Neuronal stem cell (in vitro differentiated cells): ENCODE data around the gene SLIT3.

Source experiments
- DNase-seq: peaks from one replicate; pipeline ENCODE4 v3.0.0-alpha.2; 2013; ENCODE audit warnings: low spot score
- H2AFZ ChIP-seq: one replicate; pipeline ENCODE4 v1.6.1; 2013; ENCODE audit warnings: mild to moderate bottlenecking, low read length, inconsistent platforms
- H2AK5ac ChIP-seq: 2 replicates; pipeline ENCODE4 v1.6.1; 2013; ENCODE audit warnings: low read depth, mild to moderate bottlenecking, inconsistent platforms, low read length, moderate library complexity, mixed read lengths
- H2BK120ac ChIP-seq: 2 replicates; pipeline ENCODE4 v1.6.1; 2013; ENCODE audit warnings: low read depth, mild to moderate bottlenecking, inconsistent platforms, low read length, moderate library complexity, mixed read lengths
- H2BK12ac ChIP-seq: one replicate; pipeline ENCODE4 v1.6.1; 2013; ENCODE audit warnings: low read length, inconsistent platforms
- H2BK15ac ChIP-seq: 2 replicates; pipeline ENCODE4 v1.6.1; 2013; ENCODE audit warnings: mild to moderate bottlenecking, low read length, inconsistent platforms, mixed read lengths
- H2BK5ac ChIP-seq: one replicate; pipeline ENCODE4 v1.6.1; 2013; ENCODE audit warnings: inconsistent platforms, mild to moderate bottlenecking, low read length, moderate library complexity
- H3K14ac ChIP-seq: one replicate; pipeline ENCODE4 v1.6.1; 2013; ENCODE audit warnings: low read length, inconsistent platforms
- H3K18ac ChIP-seq: 2 replicates; pipeline ENCODE4 v1.6.1; 2013; ENCODE audit warnings: low read length, inconsistent platforms
- H3K23ac ChIP-seq: 2 replicates; pipeline ENCODE4 v1.6.1; 2013; ENCODE audit warnings: low read depth, mild to moderate bottlenecking, mixed read lengths, low read length, inconsistent platforms; ENCODE audit not compliant: poor library complexity
- H3K27ac ChIP-seq: replicated peaks from 3 replicates; pipeline ENCODE4 v1.5.1; 2013; ENCODE audit warnings: low read length, inconsistent platforms
- H3K27me3 ChIP-seq, 3 experiments: 2 replicates each; pipeline ENCODE4 v1.6.1; 2013; ENCODE audit warnings: low read length in 3 of 3, mild to moderate bottlenecking in 2 of 3, inconsistent platforms in 1 of 3, low read depth in 1 of 3, mixed read lengths in 1 of 3, moderate library complexity in 1 of 3; ENCODE audit not compliant: control insufficient read depth in 3 of 3, insufficient read depth in 3 of 3
- H3K36me3 ChIP-seq, 2 donors: replicated peaks in 1 of 2; 2 replicates each; pipeline ENCODE4 v1.6.1; 2013; ENCODE audit warnings: low read length in 2 of 2; ENCODE audit not compliant: control insufficient read depth in 2 of 2, insufficient read depth in 2 of 2
- H3K4ac ChIP-seq: 2 replicates; pipeline ENCODE4 v1.6.1; 2013; ENCODE audit warnings: inconsistent platforms, mild to moderate bottlenecking, low read length, moderate library complexity
- H3K4me1 ChIP-seq, 2 donors: 1 replicate in 1 of 2; 2 replicates in 1 of 2; pipeline ENCODE4 v1.6.1; 2013; ENCODE audit warnings: low read length in 2 of 2, low read depth in 1 of 2; ENCODE audit not compliant: control insufficient read depth in 2 of 2, insufficient read depth in 1 of 2
- H3K4me2 ChIP-seq: one replicate; pipeline ENCODE4 v1.6.1; 2013; ENCODE audit warnings: mild to moderate bottlenecking, low read length, inconsistent platforms; ENCODE audit not compliant: insufficient read depth, poor library complexity, severe bottlenecking
- H3K4me3 ChIP-seq, 2 donors: 2 replicates each; pipeline ENCODE4 v1.5.1; 2013; ENCODE audit warnings: low read length in 2 of 2, mild to moderate bottlenecking in 2 of 2, inconsistent platforms in 1 of 2, moderate library complexity in 1 of 2
- H3K79me1 ChIP-seq: one replicate; pipeline ENCODE4 v1.6.1; 2013; ENCODE audit warnings: low read depth, mild to moderate bottlenecking, inconsistent platforms, low read length, moderate library complexity
- H3K9ac ChIP-seq: one replicate; pipeline ENCODE4 v1.6.1; 2013; ENCODE audit warnings: mild to moderate bottlenecking, low read depth, low read length, inconsistent platforms; ENCODE audit not compliant: poor library complexity
- H3K9me3 ChIP-seq, 2 donors: replicated peaks in 1 of 2; 2 replicates each; pipeline versions ENCODE3 to v1.6.1; 2013; ENCODE audit warnings: low read length in 2 of 2, mild to moderate bottlenecking in 2 of 2, inconsistent platforms in 1 of 2, low read depth in 1 of 2, mixed read lengths in 1 of 2, moderate library complexity in 1 of 2; ENCODE audit not compliant: control insufficient read depth in 2 of 2, insufficient read depth in 1 of 2
- H4K8ac ChIP-seq: one replicate; pipeline ENCODE4 v1.6.1; 2013; ENCODE audit warnings: low read depth, mild to moderate bottlenecking, inconsistent platforms, low read length, moderate library complexity
- H4K91ac ChIP-seq: one replicate; pipeline ENCODE4 v1.6.1; 2013; ENCODE audit warnings: low read length, low read depth, mild to moderate bottlenecking, inconsistent platforms; ENCODE audit not compliant: poor library complexity
- WGBS, 2 donors: extraction: QIAGEN DNeasy Blood & Tissue Kit; methylation state at CpG; one replicate each; pipeline ENCODE4 v1.1.7; 2013; ENCODE audit warnings: missing lambda C conversion rate in 2 of 2, mixed read lengths in 1 of 2; ENCODE audit not compliant: insufficient read length in 2 of 2, insufficient replicate concordance in 1 of 2; ENCODE audit errors: extremely low coverage in 2 of 2; 5-methylcytosine and 5-hydroxymethylcytosine counted together

SLIT3 gene

DNA sequence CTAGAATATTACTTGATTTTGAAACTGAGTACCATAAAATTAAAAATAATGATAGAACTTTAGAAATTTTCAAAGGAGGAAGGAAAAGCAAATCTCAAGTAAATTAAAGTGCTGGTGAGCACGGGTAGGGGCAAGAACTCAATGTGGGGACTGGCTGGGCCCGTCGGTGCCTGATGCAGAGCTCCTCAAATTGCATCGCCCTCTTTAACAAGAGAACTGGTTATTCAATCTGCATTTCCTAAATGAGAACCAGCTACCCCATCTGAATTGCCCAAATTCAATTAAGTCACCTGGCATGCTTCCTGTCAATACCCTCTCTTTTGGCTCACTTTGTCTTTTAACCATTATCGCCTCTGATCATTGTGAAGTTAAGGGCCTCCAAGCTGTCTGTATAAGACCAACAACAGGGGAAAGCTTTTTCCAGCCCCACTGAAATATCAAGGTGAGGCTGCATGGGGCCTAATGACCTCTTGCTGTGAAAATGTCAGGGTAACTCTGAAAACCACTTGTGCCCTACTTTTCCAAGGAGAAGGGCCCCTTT, 316.7 kb downstream of the SLIT3 start:
- no peak overlapping the region for H2AK5ac ChIP-seq
- no peak overlapping the region for H3K9ac ChIP-seq
- H3K18ac ChIP-seq = no peak overlapping the region
- H3K36me3 ChIP-seq = no peaks in the 10 kb centered on the region
- peaks cover 0 to 36% (median 0%) of the 10 kb centered on the region in 3 experiments for H3K27me3 ChIP-seq
- H3K14ac ChIP-seq = no peak overlapping the region
- no peak overlapping the region for H3K4me3 ChIP-seq
- H4K91ac ChIP-seq = no peak overlapping the region
- no peak overlapping the region for H2BK15ac ChIP-seq
- no peak for DNase-seq
- H2BK12ac ChIP-seq = no peak overlapping the region
- H2AFZ ChIP-seq = no peak overlapping the region
- H3K79me1 ChIP-seq = no peaks in the 10 kb centered on the region
- H3K4me1 ChIP-seq = peaks cover 0 to 3% of the 10 kb centered on the region in 2 donors
- no peak overlapping the region for H2BK120ac ChIP-seq
- H4K8ac ChIP-seq = no peak overlapping the region
- no CpG with 5 or more reads among the region's 5 CpGs for WGBS, 2 donors
- no peak overlapping the region for H3K4ac ChIP-seq
- no peak overlapping the region for H3K23ac ChIP-seq
- H2BK5ac ChIP-seq = no peak overlapping the region
- H3K9me3 ChIP-seq = no peaks in the 10 kb centered on the region
- H3K27ac ChIP-seq = no peak overlapping the region
- H3K4me2 ChIP-seq = no peak overlapping the region

GRCh38 chr5:168979135-168979534, 321.8 kb downstream of the SLIT3 start:
- Histone ChIP-seq H3K36me3 (no peaks in the 10 kb centered on the region), H2AK5ac (no peak overlapping the region), H4K91ac (no peak overlapping the region), H2AFZ (no peak overlapping the region), H3K14ac (no peak overlapping the region), H3K79me1 (no peaks in the 10 kb centered on the region), H3K18ac (no peak overlapping the region), H3K23ac (no peak overlapping the region), H3K4me2 (no peak overlapping the region), H4K8ac (no peak overlapping the region), H3K4me1 (no peaks in the 10 kb centered on the region), H2BK12ac (no peak overlapping the region), H2BK15ac (no peak overlapping the region), H3K27me3 (peaks cover 0 to 20% (median 0%) of the 10 kb centered on the region in 3 experiments), H3K4ac (no peak overlapping the region), H3K9me3 (no peaks in the 10 kb centered on the region), H2BK120ac (no peak overlapping the region), H3K27ac (no peak overlapping the region), H2BK5ac (no peak overlapping the region), H3K9ac (no peak overlapping the region), H3K4me3 (no peak overlapping the region)
- no peak for DNase-seq
- no CpG with 5 or more reads among the region's 5 CpGs for WGBS, 2 donors

- Histone ChIP-seq H3K36me3 (no peaks in the 10 kb centered on the region), H3K14ac (no peak overlapping the region), H3K18ac (no peak overlapping the region), H3K4ac (no peak overlapping the region), H3K4me2 (no peak overlapping the region), H3K27me3 (peaks cover 0 to 20% (median 0%) of the 10 kb centered on the region in 3 experiments), H2AK5ac (no peak overlapping the region), H3K4me3 (no peak overlapping the region), H3K79me1 (no peaks in the 10 kb centered on the region), H4K8ac (no peak overlapping the region), H4K91ac (no peak overlapping the region), H2BK120ac (no peak overlapping the region), H2BK15ac (no peak overlapping the region), H3K9ac (no peak overlapping the region), H2AFZ (no peak overlapping the region), H3K9me3 (no peaks in the 10 kb centered on the region), H3K27ac (no peak overlapping the region), H3K4me1 (no peaks in the 10 kb centered on the region), H3K23ac (no peak overlapping the region), H2BK5ac (no peak overlapping the region), H2BK12ac (no peak overlapping the region)
- WGBS, 2 donors = no CpG with 5 or more reads among the region's 1 CpG
- no peak for DNase-seq
These were observed 322.4 kb downstream of the SLIT3 start for GRCh38 chr5:168978500-168978899.

GRCh38 chr5:168978015-168978414, 322.9 kb downstream of the SLIT3 start:
- H2BK120ac ChIP-seq = no peak overlapping the region
- WGBS, 2 donors = no CpG with 5 or more reads among the region's 3 CpGs
- H3K36me3 ChIP-seq = no peaks in the 10 kb centered on the region
- H2BK5ac ChIP-seq = no peak overlapping the region
- H3K79me1 ChIP-seq = no peaks in the 10 kb centered on the region
- no peak overlapping the region for H3K4me3 ChIP-seq
- H4K91ac ChIP-seq = no peak overlapping the region
- H3K23ac ChIP-seq = no peak overlapping the region
- no peak overlapping the region for H2BK12ac ChIP-seq
- no peak overlapping the region for H3K4me2 ChIP-seq
- H2BK15ac ChIP-seq = no peak overlapping the region
- H2AFZ ChIP-seq = no peak overlapping the region
- no peak overlapping the region for H3K27ac ChIP-seq
- no peak overlapping the region for H3K14ac ChIP-seq
- DNase-seq = no peak
- H2AK5ac ChIP-seq = no peak overlapping the region
- no peak overlapping the region for H3K9ac ChIP-seq
- H3K4ac ChIP-seq = no peak overlapping the region
- peaks cover 0 to 20% (median 0%) of the 10 kb centered on the region in 3 experiments for H3K27me3 ChIP-seq
- no peaks in the 10 kb centered on the region for H3K9me3 ChIP-seq
- no peak overlapping the region for H3K18ac ChIP-seq
- no peaks in the 10 kb centered on the region for H3K4me1 ChIP-seq
- no peak overlapping the region for H4K8ac ChIP-seq
